GM18511 (cell line): ENCODE measurements around the gene ANXA10.
A peak's percentile ranks its signal among the peaks of the same experiment; 100 is the strongest.
"Not testable (repeated sequence)": the region's sequence is repeated elsewhere in the genome, so short reads cannot be mapped to it uniquely, and the experiment has no call there.

Source experiments
- ATAC-seq: cut with Tn5 transposase; IDR thresholded peaks from one replicate; pipeline ENCODE4 v1.9.1; 2021; ENCODE audit warnings: mild to moderate bottlenecking, moderate library complexity; ENCODE audit not compliant: unreplicated experiment

Gene ANXA10

DNA sequence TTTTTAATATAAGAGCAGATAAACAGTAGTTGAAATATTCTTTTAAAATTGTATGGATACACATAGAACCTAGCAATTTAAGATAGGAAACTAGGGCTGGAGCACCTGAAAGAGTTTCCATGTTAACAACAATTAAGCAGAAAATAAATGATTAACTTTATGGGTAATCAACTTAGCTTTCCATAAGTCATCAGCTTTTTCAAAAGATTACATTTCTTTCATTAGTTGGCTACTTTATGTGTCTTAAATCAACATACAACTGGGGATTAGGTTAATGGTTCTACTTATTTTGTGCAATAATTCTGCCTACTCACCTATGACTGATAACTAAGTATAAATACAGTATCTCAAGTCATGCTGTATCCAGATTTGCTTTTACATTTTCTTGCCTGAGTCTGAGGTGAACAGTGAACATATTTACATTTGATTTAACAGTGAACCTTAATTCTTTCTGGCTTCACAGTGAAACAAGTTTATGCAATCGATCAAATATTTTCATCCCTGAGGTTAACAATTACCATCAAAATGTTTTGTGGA lies at the start of gene ANXA10:
Gene ANXA10 (plus strand): TSS at position 362 of the 537 bp plus-strand sequence. CDS start 164 bp downstream, at position 526.
- ATAC-seq, result no peak

GRCh38 chr4:168045354-168045753 lies 47.0 kb upstream of the ANXA10 start:
- ATAC-seq, result no peak

- ATAC-seq, result no peak
Observed at GRCh38 chr4:168050002-168050401, 42.3 kb upstream of the ANXA10 start.

DNA sequence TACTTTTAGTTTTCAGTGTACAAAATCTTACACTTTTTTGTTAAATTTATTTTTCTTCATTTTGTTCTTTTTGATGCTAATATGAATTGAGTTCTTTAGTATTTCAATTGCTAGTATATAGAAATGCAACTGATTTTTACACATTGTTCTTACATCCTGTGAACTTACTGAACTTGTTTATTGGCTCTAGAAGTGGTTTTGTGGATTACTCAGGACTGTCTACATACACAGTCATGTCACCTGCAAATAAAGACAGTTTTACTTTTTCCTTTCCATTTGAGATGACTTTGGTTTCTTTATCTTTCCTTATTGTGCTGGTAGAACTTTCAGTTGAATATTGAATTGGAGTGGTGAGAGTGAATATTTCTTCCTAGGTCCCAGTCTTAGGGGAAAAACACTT lies 40.8 kb upstream of the ANXA10 start:
- no peak for ATAC-seq

GRCh38 chr4:168057412-168057811 lies 34.9 kb upstream of the ANXA10 start:
- ATAC-seq, result peak; percentile 97

- no peak for ATAC-seq
Observed at GRCh38 chr4:168059251-168059650, 33.1 kb upstream of the ANXA10 start.

DNA sequence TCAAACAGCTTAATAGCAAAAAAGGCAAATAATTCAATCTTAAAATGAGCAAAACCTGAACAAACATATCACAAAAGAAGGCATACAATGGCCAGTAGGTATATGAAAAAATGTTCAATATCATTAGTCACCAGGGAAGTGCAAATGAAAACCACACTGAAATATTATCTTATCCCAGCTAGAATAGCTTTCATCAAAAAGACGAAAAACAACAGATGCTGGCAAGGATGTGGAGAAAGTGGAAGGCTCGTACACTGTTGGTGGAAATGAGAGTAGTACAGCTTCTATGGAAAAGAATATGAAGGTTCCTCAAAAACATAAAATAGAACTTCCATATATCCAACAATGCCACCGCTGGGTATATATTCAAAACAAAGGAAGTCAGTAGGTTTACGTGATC lies 29.3 kb upstream of the ANXA10 start:
- no peak for ATAC-seq

DNA sequence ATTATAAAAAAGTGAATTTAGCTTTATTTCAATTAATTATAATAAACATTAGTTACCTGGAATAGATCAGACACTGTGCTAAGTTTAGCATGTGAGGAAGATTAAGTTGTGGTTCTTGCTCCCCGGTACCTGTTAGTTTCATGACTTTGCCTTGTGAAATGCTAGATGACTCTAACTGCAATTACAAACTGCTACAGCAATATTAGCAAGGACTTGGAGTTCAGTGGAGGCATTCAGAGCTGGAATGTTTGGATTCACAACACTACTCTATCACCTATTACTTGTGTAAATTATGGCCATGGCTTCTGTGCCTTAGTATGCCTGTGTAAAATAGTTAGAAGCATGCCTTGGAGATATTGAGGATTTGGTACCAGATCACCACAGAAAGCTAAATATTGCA lies 21.4 kb upstream of the ANXA10 start:
- no peak for ATAC-seq

GRCh38 chr4:168071304-168071703 lies 21.0 kb upstream of the ANXA10 start:
- ATAC-seq, result no peak

DNA sequence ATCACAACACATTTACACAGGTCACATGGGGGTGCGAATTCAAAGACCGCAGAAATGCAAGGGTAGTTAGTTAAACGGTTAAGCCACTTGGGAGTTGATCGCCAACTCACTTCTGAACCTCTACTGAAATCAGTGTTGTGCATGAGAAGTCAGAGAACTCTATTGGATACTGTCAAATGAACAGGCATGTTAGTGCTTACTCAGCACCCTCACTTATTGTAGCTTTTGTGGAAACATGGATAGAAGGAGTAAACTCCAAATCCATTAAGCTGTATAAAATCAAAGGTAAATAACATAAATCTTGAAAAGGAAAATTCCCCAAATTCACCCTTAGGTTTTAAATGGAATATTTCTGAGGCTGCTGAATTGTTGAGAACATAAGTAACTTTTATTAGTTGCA lies 17.5 kb upstream of the ANXA10 start:
- ATAC-seq, result no peak

DNA sequence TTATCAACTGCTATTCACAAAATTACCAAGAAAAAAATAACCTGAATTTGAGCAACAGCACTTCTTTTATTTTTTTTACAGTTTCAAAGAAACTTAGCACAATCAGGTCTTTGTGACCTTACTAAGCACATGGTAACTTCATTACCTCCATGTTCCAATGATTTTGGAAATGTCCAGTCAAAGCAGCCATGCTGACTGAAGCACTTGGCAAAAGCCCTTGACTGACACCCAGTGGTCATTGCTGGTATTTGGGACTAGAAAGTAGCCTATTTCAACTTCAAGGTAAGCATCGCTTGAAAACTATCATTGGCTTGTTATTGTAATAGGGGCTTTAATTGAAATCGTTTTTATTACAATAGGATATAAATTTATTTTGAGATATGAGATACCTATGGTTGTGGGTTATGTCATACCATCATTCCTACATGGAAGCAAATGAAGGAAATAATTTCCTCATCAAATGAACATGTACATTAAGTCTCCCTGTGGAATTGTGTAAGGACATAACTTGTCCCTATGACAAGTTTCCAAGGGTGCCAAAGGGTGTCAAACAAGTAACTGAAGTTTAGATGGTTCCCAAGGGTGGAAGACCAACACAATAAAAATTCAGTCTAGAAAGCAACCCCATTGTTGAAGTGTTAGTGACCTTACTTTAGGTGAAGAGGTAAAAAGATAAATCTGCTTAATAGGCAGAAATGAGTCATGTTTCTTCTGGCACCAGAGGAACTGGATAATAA lies 15.2 kb upstream of the ANXA10 start:
- ATAC-seq, result peak; percentile 95

DNA sequence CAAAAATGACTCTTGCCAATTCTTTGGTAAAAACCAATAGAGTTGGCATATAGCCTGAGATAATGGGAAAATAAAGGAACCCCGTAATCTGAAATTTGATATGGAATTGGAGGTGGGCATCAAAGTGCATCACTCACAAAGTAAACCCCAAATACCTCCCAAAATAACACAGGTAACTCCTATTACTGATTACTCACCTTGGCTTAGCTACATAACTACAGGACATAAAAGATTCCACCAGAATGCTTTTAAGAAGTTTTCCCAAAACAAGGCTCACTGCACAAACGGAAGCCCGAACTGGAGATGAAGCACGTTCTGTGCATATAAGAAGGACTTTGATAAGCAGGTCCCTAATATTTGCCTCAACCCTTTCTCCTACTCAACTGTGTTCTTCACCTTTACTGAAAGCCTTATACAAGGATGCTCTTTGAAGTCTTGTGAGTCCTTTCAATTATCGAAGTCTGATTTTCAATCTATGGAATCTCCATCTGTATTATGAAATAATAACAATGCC lies 14.6 kb upstream of the ANXA10 start:
- ATAC-seq, result no peak

DNA sequence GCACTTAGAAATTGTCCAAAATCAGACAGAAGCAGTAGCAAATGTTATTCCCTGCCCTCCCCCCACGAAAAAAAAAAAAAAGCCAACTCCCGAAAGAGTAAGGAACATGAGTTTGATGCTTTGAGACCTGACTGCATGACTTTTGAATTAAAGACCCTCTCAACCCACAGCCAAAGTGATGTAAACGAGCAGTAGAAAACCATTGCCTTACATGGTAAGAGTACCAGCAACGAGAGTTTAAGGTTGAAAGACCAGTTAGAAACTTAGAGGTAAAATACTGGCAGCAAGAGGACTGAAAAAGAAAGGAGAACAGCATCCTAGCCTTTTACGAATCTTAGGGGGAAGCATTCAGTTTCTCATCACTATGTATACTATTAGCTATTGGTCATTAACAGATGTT lies 10.0 kb upstream of the ANXA10 start:
- no peak for ATAC-seq

GRCh38 chr4:168095776-168096406 lies 3.6 kb downstream of the ANXA10 start:
- no peak for ATAC-seq

- ATAC-seq, result no peak
Observed at GRCh38 chr4:168096407-168096784, 4.1 kb downstream of the ANXA10 start.

DNA sequence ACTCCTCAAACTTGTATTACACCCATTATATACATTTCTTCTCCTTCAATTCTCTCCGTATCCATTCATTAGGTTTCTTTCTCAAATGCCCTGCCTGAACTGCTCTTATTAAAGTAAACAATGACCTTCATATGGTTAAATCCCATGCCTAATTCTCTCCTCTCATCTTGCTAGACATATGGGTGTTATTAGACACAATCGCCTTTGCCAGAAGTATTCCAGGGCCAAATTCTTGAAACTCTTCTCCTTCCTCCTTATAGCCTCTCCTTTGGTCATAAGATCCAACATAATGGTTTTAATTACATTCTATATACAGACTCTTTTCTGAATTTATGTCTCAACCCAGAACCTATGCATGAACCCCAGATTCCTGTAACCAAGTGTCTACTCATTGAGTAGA lies 4.8 kb downstream of the ANXA10 start:
- ATAC-seq, result no peak

DNA sequence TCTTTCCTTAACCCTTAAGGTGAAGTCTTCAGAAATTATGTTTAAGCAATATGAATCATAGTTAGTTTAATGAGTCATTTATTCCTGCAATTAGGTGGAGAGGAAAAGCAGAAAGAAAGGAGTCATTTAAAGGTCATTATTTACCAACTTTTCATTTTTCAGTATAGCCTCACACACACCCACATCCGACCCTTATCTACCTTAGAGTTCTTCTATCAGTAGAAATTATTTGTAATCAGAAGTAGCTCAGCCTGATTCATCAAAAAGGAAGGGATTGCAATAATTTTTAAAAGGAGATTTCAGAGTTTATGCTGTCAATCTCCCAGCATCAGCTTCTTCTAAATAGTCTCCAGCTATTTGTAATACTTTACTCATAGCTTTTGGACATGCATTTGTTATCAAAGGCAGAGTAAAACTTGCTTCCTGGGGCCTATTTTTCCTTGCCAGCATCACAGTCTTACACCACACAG lies 5.9 kb downstream of the ANXA10 start:
- ATAC-seq, result no peak

GRCh38 chr4:168099195-168099594 lies 6.9 kb downstream of the ANXA10 start:
- no peak for ATAC-seq

GRCh38 chr4:168101026-168101425 lies 8.7 kb downstream of the ANXA10 start:
- no peak for ATAC-seq

DNA sequence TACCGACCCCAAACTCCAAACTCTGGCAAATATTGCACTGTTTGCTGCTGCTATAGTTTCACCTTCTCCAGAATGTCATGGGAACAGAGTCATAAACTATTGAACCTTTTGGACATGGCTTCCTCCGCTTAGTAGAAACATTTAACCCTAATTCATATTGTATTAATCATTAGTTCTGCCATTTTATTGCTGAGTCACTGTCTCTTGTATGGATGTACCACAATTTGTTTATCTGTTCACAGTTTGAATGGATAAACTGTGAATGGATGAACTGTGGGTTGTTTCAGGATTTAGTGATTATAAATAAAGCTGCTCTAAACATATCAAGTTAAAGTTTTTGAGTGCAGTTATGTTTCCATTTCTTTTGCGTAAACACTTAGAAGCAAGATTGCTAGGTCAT lies 10.1 kb downstream of the ANXA10 start:
- ATAC-seq, result no peak

- ATAC-seq, result no peak
Observed at GRCh38 chr4:168109527-168109926, 17.2 kb downstream of the ANXA10 start.

DNA sequence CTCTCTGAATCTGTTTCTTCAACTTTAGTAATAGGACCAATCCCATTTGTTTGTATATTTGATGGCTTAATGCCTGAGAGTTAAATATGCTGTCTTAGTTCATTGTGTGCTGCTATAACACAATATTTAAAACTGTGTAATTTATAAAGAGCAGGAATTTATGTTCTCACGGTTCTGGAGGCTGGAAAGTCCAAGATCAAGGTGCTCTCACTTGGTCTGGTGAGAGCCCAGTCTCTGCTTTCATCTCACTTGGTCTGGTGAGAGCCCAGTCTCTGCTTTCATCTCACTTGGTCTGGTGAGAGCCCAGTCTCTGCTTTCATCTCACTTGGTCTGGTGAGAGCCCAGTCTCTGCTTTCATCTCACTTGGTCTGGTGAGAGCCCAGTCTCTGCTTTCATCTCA lies 20.7 kb downstream of the ANXA10 start:
- not testable (repeated sequence) for ATAC-seq
